ENCODE data around the gene CEP63.

DNA sequence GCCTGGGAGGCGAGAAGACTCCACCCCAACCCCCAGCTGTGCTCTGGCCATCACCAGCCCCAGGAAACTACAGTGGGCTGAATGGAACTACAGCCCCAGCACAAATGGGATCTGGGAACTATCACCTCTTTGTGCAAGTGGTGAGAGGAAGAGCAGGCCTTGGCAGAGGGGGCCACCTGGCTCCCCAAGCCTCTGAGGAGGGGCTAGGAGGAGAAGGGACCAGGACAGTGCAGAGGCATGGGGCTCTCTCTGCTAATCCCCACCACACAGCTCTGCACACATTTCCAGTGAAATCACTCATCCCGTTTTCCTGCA lies 133.4 kb downstream of the CEP63 start:
- TF ChIP-seq, protein P1, sequence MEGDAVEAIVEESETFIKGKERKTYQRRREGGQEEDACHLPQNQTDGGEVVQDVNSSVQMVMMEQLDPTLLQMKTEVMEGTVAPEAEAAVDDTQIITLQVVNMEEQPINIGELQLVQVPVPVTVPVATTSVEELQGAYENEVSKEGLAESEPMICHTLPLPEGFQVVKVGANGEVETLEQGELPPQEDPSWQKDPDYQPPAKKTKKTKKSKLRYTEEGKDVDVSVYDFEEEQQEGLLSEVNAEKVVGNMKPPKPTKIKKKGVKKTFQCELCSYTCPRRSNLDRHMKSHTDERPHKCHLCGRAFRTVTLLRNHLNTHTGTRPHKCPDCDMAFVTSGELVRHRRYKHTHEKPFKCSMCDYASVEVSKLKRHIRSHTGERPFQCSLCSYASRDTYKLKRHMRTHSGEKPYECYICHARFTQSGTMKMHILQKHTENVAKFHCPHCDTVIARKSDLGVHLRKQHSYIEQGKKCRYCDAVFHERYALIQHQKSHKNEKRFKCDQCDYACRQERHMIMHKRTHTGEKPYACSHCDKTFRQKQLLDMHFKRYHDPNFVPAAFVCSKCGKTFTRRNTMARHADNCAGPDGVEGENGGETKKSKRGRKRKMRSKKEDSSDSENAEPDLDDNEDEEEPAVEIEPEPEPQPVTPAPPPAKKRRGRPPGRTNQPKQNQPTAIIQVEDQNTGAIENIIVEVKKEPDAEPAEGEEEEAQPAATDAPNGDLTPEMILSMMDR (IDR thresholded peaks at IDR 0.05) = no peak
- TF ChIP-seq POLR2AphosphoS5 (IDR thresholded peaks at IDR 0.05) = no peak
- no peak for TF ChIP-seq POLR2A (IDR thresholded peaks at IDR 0.05)

All from breast epithelium (tissue), 3 donors.